ENCODE data around the gene ADSL. TPM values are rescaled to one million over a fixed set of nuclear protein-coding genes. Genes with fewer than 3 reads are reported as not detected.

ADSL gene
- total RNA-seq, 2 donors from 2014 or later, result 49.0 to 76.5 TPM

DNA sequence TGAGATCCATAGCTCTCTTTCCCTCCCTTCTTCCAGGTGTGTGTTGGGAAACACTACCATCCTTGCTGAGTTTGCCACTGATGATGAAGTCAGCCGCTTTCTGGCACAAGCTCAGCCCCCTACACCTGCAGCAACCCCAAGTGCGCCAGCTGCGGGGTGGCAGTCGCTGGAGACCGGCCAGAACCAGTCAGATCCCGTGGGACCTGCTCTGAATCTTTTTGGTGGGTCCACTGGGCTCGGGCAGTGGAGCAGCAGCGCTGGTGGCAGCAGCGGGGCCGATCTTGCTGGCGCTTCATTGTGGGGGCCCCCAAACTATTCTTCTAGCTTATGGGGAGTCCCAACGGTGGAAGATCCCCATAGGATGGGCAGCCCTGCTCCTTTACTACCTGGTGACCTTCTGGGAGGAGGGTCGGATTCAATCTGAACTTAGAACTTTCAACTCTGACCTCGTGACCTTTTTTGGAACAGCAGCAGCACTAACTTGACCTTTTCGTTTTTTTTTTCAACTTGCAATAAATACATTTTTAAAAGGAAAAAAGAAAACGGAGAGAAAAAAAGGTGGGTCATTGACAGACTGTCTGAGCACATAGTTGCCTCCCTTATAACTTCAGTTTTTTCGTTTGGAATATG lies 23.4 kb upstream of the ADSL start:
- no peak for ATAC-seq
- intact Hi-C loops (cut with DNase I), result no loop called here
- no peak overlapping the region for H3K27ac ChIP-seq

GRCh38 chr22:40323681-40324171 lies 22.6 kb upstream of the ADSL start:
- TF ChIP-seq POLR2A (IDR thresholded peaks at IDR 0.05) (no peak), CTCF (IDR thresholded peaks at IDR 0.05) (no peak)
- no peaks in the 10 kb centered on the region for H3K9me3 ChIP-seq
- ATAC-seq, result no peak

More for the DNA sequence above, 23.4 kb upstream of the ADSL start:
- H3K27me3 ChIP-seq, result no peaks in the 10 kb centered on the region
- no peaks in the 10 kb centered on the region for H3K4me1 ChIP-seq
- H3K36me3 ChIP-seq (replicated peaks in 1 of 2; ENCODE audit: insufficient read depth in 1 of 2, low read depth in 2 of 2), result peaks cover 0 to 27% of the 10 kb centered on the region in 2 donors
- no peak for TF ChIP-seq CTCF (IDR thresholded peaks at IDR 0.05)
- no peak for TF ChIP-seq POLR2A (IDR thresholded peaks at IDR 0.05)
- H3K9me3 ChIP-seq, result no peaks in the 10 kb centered on the region
- H3K4me3 ChIP-seq, result no peak overlapping the region
- DNase-seq, result no peak
- 86% methylated on average over 12 to 17 of the region's 17 CpGs for WGBS, 2 donors

DNA sequence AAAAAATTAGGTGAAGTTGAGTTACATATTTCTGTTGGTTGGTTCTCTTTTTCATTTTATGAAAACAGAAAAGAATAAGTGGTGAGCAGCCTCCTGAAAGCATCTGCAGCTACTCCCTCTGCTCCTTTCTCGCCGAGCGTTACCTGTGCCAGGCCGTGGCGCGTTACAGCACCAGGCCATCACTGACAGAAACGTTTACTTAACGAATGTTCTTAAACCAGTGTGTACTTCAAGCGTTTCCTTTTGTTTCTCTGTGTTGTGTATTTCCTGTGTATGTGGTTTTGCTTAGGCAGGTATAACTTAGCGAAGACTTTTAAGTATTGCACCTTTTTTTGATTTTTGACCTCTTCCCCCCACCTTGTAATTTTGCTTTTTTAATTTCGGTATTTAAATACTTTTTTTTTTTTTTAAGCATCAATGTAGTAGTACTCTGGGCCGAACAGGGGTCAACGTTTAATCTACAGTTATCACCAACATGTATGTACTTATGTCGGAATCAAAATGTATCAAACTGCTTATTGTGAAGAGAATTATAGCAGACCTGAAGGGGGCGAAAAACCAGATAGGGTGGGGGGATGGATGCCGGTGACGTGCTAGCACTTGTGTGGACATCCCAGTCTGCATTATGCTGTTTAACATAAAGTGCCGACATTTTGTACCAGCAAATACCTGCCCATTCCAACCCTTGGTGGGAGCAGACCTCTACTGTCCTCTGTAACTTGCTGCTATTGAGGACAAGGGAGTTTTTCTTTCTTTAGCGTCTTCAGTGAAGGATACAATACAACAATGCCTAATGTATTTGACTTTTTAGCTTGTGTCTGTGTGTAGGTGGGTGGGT lies 21.6 kb upstream of the ADSL start:
- ATAC-seq, result no peak
- 73 to 86% methylated on average over 19 of the region's 19 CpGs for WGBS, 2 donors

More at GRCh38 chr22:40323681-40324171, 22.6 kb upstream of the ADSL start:
- Histone ChIP-seq H3K27me3 (no peaks in the 10 kb centered on the region), H3K4me1 (peaks cover 5% of the 10 kb centered on the region), H3K27ac (no peak overlapping the region), H3K36me3 (replicated peaks in 1 of 2; ENCODE audit: insufficient read depth in 1 of 2, low read depth in 2 of 2) (peaks cover 0 to 27% of the 10 kb centered on the region in 2 donors), H3K4me3 (no peak overlapping the region)
- WGBS, 2 donors, result 85 to 89% methylated on average over 8 of the region's 8 CpGs
- DNase-seq, result no peak
- intact Hi-C loops (cut with DNase I), result no loop called here

GRCh38 chr22:40325315-40325714 lies 21.0 kb upstream of the ADSL start:
- H3K27me3 ChIP-seq, result no peaks in the 10 kb centered on the region
- H3K27ac ChIP-seq, result no peak overlapping the region
- DNase-seq (no peak), ATAC-seq (no peak)
- H3K9me3 ChIP-seq, result no peaks in the 10 kb centered on the region
- WGBS, 2 donors, result 96 to 97% methylated on average over 5 to 6 of the region's 6 CpGs
- intact Hi-C loops (cut with DNase I), result no loop called here
- no peak overlapping the region for H3K4me3 ChIP-seq
- TF ChIP-seq POLR2A (IDR thresholded peaks at IDR 0.05), result no peak
- peaks cover 0 to 25% of the 10 kb centered on the region in 2 donors for H3K36me3 ChIP-seq (replicated peaks in 1 of 2; ENCODE audit: insufficient read depth in 1 of 2, low read depth in 2 of 2)
- peaks cover 5% of the 10 kb centered on the region for H3K4me1 ChIP-seq

More for the DNA sequence above, 21.6 kb upstream of the ADSL start:
- Histone ChIP-seq H3K9me3 (no peaks in the 10 kb centered on the region), H3K4me1 (peaks cover 5% of the 10 kb centered on the region), H3K36me3 (replicated peaks in 1 of 2; ENCODE audit: insufficient read depth in 1 of 2, low read depth in 2 of 2) (peaks cover 0 to 27% of the 10 kb centered on the region in 2 donors), H3K27ac (no peak overlapping the region), H3K27me3 (no peaks in the 10 kb centered on the region), H3K4me3 (no peak overlapping the region)
- DNase-seq, result no peak
- intact Hi-C loops (cut with DNase I), result no loop called here
- no peak for TF ChIP-seq CTCF (IDR thresholded peaks at IDR 0.05)
- no peak for TF ChIP-seq POLR2A (IDR thresholded peaks at IDR 0.05)
